ENCODE measurements around the gene ZFAND2B. TPM values are rescaled to one million over a fixed set of nuclear protein-coding genes. Genes with fewer than 3 reads are reported as not detected.
A peak's percentile ranks its signal among the peaks of the same experiment; 100 is the strongest.

Gene ZFAND2B
- total RNA-seq, 1 donor from 2014 or later: 29.8 TPM

- Mint-ChIP-seq H3K27ac (ENCODE audit: unreplicated experiment) (peak overlapping the region; percentile 79), H3K4me1 (ENCODE audit: low read depth) (peaks cover 41% of the 10 kb centered on the region), H3K27me3 (ENCODE audit: low read depth) (no peaks in the 10 kb centered on the region), H3K4me3 (ENCODE audit: unreplicated experiment) (peak overlapping the region; percentile 96), H3K9me3 (ENCODE audit: low read depth) (no peaks in the 10 kb centered on the region), H3K36me3 (ENCODE audit: low read depth) (peaks cover 15% of the 10 kb centered on the region)
- no peak for DNase-seq (ENCODE audit: low spot score)
- peak; percentile 63 for TF ChIP-seq CTCF (IDR thresholded peaks at IDR 0.05)
Observed at GRCh38 chr2:219175928-219176817, 30.4 kb upstream of the ZFAND2B start.

GRCh38 chr2:219176818-219177551, 29.6 kb upstream of the ZFAND2B start, which contains the start of gene CNPPD1:
TSS of gene CNPPD1 (minus strand) at chr2:219176925. CDS start at chr2:219176828, 97 bp downstream.
- Mint-ChIP-seq H3K27ac (ENCODE audit: unreplicated experiment) (peak within 1 kb of the TSS; percentile 99), H3K27me3 (ENCODE audit: low read depth) (no peaks in the 10 kb centered on the region), H3K4me3 (ENCODE audit: unreplicated experiment) (peak within 1 kb of the TSS; percentile 96), H3K9me3 (ENCODE audit: low read depth) (no peaks in the 10 kb centered on the region), H3K4me1 (ENCODE audit: low read depth) (peaks cover 34% of the 10 kb centered on the region), H3K36me3 (ENCODE audit: low read depth) (peaks cover 23% of the 10 kb centered on the region)
- no peak for DNase-seq (ENCODE audit: low spot score)
- peak; percentile 51 for TF ChIP-seq CTCF (IDR thresholded peaks at IDR 0.05)

GRCh38 chr2:219177552-219178376, 28.8 kb upstream of the ZFAND2B start, which contains the start of gene RETREG2:
TSS of gene RETREG2 (plus strand) at chr2:219178275. CDS start at chr2:219178353, 78 bp downstream.
- Mint-ChIP-seq H3K9me3 (ENCODE audit: low read depth) (no peaks in the 10 kb centered on the region), H3K4me1 (ENCODE audit: low read depth) (peaks cover 34% of the 10 kb centered on the region), H3K27ac (ENCODE audit: unreplicated experiment) (peak within 1 kb of the TSS; percentile 99), H3K36me3 (ENCODE audit: low read depth) (peaks cover 23% of the 10 kb centered on the region), H3K27me3 (ENCODE audit: low read depth) (no peaks in the 10 kb centered on the region), H3K4me3 (ENCODE audit: unreplicated experiment) (peak within 1 kb of the TSS; percentile 96)
- TF ChIP-seq CTCF (IDR thresholded peaks at IDR 0.05): peak; percentile 72
- DNase-seq (ENCODE audit: low spot score): no peak

GRCh38 chr2:219178377-219179175, 28.0 kb upstream of the ZFAND2B start:
- peak overlapping the region; percentile 87 for H3K4me3 Mint-ChIP-seq (ENCODE audit: unreplicated experiment)
- H3K4me1 Mint-ChIP-seq (ENCODE audit: low read depth): peaks cover 34% of the 10 kb centered on the region
- H3K36me3 Mint-ChIP-seq (ENCODE audit: low read depth): peaks cover 29% of the 10 kb centered on the region
- TF ChIP-seq CTCF (IDR thresholded peaks at IDR 0.05): peak; percentile 54
- H3K27ac Mint-ChIP-seq (ENCODE audit: unreplicated experiment): peak overlapping the region; percentile 71
- no peaks in the 10 kb centered on the region for H3K27me3 Mint-ChIP-seq (ENCODE audit: low read depth)
- DNase-seq (ENCODE audit: low spot score): no peak
- H3K9me3 Mint-ChIP-seq (ENCODE audit: low read depth): no peaks in the 10 kb centered on the region

Data from chondrocyte (in vitro differentiated cells).